D721Med (cell line): ENCODE measurements around the gene S100Z.
"Not testable (repeated sequence)": the region's sequence is repeated elsewhere in the genome, so short reads cannot be mapped to it uniquely, and the experiment has no call there.

Source experiments
- DNase-seq: peaks from one replicate; pipeline ENCODE4 v3.0.0; 2011; ENCODE audit warnings: low spot score; ENCODE audit not compliant: insufficient read length
- FAIRE-seq: peaks from 2 replicates; lab custom pipeline; 2011; peaks lifted over from hg19 to GRCh38; lab: Jason Lieb, UNC
- CTCF ChIP-seq: IDR thresholded peaks from 2 replicates; pipeline ENCODE4 v1.5.1; 2012; ENCODE audit warnings: mild to moderate bottlenecking, control low read depth; ENCODE audit not compliant: insufficient read depth; ENCODE audit errors: missing control alignments

S100Z gene

GRCh38 chr5:76942581-76942980, 92.8 kb downstream of the S100Z start:
- DNase-seq = no peak
- no peak for TF ChIP-seq CTCF
- FAIRE-seq = no peak

DNA sequence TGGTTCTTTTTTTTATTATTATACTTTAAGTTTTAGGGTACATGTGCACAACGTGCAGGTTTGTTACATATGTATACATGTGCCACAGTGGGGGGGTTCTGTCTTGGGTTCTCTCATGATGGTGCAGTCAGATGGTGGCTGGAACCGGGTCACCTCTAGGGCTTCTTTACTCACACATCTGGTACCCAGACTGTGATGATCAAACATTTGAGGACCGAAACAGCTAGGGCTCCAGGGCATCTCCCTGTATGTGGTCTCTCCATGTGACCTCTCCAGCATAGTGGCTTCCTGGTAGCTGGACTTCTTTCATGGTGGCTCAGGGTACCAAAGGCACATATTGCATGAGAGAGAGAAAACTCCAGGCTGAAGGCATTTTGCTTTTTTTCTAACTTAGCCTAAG, 93.2 kb downstream of the S100Z start:
- FAIRE-seq = no peak
- TF ChIP-seq CTCF = no peak

GRCh38 chr5:76944638-76945037, 94.8 kb downstream of the S100Z start:
- TF ChIP-seq CTCF = no peak
- DNase-seq (no peak), FAIRE-seq (no peak)

More for the DNA sequence above, 93.2 kb downstream of the S100Z start:
- DNase-seq = no peak

GRCh38 chr5:76945238-76945637, 95.4 kb downstream of the S100Z start:
- FAIRE-seq, DNase-seq: not testable (repeated sequence)

GRCh38 chr5:76946090-76946489, 96.3 kb downstream of the S100Z start:
- no peak for TF ChIP-seq CTCF
- FAIRE-seq (no peak), DNase-seq (no peak)

- FAIRE-seq (no peak), DNase-seq (no peak)
- TF ChIP-seq CTCF = no peak
Measured at GRCh38 chr5:76947082-76947503, 97.3 kb downstream of the S100Z start.

GRCh38 chr5:76952795-76953536, 103.2 kb downstream of the S100Z start, which contains the start of gene CRHBP:
Gene CRHBP, plus strand, starts transcription at chr5:76953045. Its CDS starts 90 bp downstream, at chr5:76953135.
- FAIRE-seq (no peak), DNase-seq (no peak)
- TF ChIP-seq CTCF = no peak
